ENCODE measurements around the gene PKN2. TPM values are rescaled to one million over a fixed set of nuclear protein-coding genes. Genes with fewer than 3 reads are reported as not detected.

The PKN2 gene
- total RNA-seq, 2 experiments from 2014 or later = 15.5 to 15.7 TPM

DNA sequence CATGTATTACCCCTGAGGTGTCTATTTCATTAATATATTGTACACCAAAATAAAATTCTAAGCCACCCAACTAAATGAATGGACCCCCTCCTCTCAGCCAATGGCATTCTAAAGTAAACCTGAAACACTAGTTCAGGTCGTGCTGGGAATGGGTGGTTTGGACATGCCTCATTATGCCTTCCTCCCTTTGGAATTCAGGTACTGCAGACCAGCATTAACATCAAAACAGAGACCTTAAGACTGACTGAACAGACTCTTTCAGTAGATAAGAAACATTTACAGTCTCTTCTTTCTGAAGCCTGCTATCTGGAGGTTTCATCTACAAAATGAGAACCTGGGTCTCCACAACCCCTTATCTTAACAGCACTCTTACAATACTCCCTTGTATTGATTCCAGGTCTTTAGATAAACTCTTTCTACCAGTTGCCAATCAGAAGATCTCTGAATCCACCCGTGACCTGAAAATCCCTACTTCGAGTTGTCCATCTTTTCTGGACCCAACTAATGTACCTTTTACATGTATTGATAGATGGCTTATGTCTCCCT lies 93.6 kb downstream of the PKN2 start:
- Mint-ChIP-seq H3K27me3 (no peaks in the 10 kb centered on the region), H3K4me1 (peaks cover 20% of the 10 kb centered on the region), H3K36me3 (peaks cover 37% of the 10 kb centered on the region), H3K9me3 (peaks cover 2% of the 10 kb centered on the region), H3K4me3 (no peak overlapping the region), H3K27ac (no peak overlapping the region)
- DNase-seq = no peak

DNA sequence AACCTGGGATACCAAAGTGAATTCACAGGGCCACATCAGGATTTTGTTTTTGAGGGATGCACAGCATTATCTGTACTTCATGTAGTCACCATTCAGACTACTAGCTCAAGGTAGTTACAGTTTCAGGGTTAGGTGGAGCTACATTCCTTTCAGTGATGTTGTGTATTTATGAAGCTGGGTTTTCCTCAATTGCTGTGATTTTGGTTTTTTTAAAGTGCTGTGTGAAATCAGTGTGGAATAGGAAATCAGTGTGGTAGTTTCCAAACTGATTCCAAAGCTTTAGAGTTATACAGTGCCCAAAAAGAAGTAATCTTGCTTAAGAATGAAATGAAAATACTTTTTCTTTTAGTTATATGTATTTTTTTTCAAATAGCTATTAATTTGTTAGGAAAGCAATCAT lies 95.8 kb downstream of the PKN2 start:
- H3K27me3 Mint-ChIP-seq = no peaks in the 10 kb centered on the region
- no peak for DNase-seq
- no peak overlapping the region for H3K4me3 Mint-ChIP-seq
- peaks cover 3% of the 10 kb centered on the region for H3K4me1 Mint-ChIP-seq
- peaks cover 2% of the 10 kb centered on the region for H3K9me3 Mint-ChIP-seq
- peaks cover 25% of the 10 kb centered on the region for H3K36me3 Mint-ChIP-seq
- H3K27ac Mint-ChIP-seq = no peak overlapping the region

DNA sequence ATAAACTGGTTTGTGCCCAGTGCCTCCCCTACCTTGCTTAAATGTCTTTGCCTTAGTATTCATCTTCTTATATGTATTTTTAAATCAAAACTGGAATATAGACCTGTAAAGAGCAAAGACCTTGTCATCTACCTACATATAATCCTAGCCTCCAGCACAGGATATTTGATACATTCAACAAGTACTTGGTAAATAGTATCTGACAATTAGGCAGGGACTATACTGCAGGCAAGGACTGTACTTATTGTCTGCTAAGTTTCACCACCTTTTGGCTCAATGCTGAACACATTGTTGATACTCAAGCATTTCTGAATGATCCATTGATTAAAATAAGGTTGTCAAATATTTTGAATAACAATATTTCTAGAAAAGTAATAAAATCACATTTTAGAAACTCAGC lies 96.4 kb downstream of the PKN2 start:
- no peak for DNase-seq
- no peak overlapping the region for H3K4me3 Mint-ChIP-seq
- H3K4me1 Mint-ChIP-seq = peaks cover 3% of the 10 kb centered on the region
- no peak overlapping the region for H3K27ac Mint-ChIP-seq
- peaks cover 2% of the 10 kb centered on the region for H3K9me3 Mint-ChIP-seq
- H3K27me3 Mint-ChIP-seq = no peaks in the 10 kb centered on the region
- H3K36me3 Mint-ChIP-seq = peaks cover 23% of the 10 kb centered on the region

DNA sequence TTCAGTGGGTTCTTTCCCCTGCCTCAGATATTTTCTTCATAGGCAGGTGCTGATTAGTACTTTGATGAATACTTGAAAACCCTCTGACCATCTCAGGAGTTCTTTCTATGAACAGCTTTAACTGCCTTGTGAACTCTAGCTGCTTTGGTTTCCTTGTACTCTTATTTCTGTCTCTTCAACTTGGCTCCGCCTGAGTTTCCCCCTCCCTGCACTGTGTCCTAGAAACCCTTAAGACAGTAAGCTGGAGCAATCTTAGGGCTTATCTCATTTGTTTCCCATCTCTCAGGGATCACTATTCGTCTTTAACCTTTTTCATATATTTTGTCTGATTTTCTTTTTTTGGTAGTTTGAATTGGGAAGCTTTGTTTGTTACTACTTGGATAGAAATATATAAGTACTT lies 99.1 kb downstream of the PKN2 start:
- peaks cover 11% of the 10 kb centered on the region for H3K36me3 Mint-ChIP-seq
- H3K27me3 Mint-ChIP-seq = no peaks in the 10 kb centered on the region
- H3K27ac Mint-ChIP-seq = no peak overlapping the region
- no peak overlapping the region for H3K4me3 Mint-ChIP-seq
- H3K9me3 Mint-ChIP-seq = no peaks in the 10 kb centered on the region
- DNase-seq = no peak
- peaks cover 3% of the 10 kb centered on the region for H3K4me1 Mint-ChIP-seq

DNA sequence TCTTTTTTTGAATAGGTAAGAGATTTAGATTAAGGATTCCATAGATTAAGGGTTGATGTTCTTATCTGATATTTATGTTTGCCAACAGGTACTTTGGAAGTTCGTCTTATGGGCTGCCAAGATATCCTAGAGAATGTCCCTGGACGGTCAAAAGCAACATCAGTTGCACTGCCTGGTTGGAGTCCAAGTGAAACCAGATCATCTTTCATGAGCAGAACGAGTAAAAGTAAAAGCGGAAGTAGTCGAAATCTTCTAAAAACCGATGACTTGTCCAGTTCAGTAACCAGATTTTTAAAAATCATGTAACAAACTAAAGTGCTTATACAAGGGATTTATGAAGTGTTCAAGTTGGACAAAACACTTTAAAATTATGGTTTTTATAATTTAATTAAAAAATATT lies 100.5 kb downstream of the PKN2 start:
- no peak overlapping the region for H3K4me3 Mint-ChIP-seq
- no peaks in the 10 kb centered on the region for H3K4me1 Mint-ChIP-seq
- no peak for DNase-seq
- H3K27ac Mint-ChIP-seq = no peak overlapping the region
- H3K9me3 Mint-ChIP-seq = no peaks in the 10 kb centered on the region
- no peaks in the 10 kb centered on the region for H3K27me3 Mint-ChIP-seq
- peaks cover 11% of the 10 kb centered on the region for H3K36me3 Mint-ChIP-seq

DNA sequence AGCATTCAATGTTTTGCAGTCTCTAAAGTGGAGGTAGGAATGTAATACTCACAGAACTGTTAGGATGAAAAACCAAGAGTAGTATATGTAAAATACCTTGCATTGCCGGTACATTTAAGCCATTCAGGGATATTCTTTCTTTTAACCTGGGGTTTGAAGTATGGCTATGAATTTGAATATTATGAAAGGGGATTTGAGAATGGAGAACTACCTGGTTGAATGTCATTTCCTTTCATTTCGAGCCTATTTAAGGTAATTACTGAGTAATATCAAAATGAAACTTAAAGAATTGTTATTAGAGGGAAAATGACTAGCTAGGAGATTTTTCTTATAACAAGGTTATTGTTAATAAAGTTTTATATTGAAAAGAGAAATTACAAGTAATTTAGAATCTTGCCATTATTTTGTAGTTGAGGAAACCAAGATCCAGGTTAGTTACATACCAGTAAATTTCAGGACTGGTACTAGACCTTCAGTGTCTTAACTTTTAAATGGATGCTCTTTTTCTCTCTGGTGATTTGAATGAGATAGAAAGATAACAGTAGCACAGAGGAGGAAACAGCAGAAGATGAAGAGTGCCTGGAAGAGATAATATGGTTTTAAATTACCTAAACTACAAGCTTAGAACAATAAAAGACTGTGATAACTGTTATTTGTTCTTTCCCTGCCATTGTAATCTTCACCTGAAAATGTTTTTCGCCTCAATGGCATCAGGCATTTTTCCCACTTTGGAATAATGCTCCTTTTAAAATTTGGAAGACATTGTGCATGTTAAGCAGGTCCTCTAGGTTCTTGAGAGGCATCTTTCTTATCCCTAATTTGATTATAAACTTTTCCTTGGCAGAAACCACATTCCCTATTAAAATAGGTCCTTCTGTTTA lies 103.2 kb downstream of the PKN2 start:
- DNase-seq = no peak
- Mint-ChIP-seq H3K27me3 (no peaks in the 10 kb centered on the region), H3K9me3 (no peaks in the 10 kb centered on the region), H3K36me3 (peaks cover 13% of the 10 kb centered on the region), H3K4me3 (no peak overlapping the region), H3K27ac (no peak overlapping the region), H3K4me1 (peaks cover 8% of the 10 kb centered on the region)

DNA sequence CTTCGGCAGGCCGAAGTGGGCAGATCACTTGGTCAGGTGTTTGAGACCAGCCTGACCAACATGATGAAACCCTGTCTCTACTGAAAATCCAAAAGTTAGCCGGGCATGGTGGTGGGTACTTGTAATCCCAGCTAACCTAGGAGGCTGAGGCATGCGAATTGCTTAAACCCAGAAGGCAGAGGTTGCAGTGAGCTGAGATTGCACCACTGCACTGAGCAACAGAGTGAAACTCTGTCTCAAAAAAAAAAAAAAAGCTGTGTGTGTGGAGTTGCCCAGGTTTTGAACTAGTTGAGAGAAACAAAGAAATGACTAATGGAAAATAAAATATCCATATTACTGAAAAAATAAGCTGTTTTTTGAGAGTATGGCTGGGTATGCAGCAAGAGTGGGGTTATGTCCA lies 107.1 kb downstream of the PKN2 start:
- Mint-ChIP-seq H3K4me3 (no peak overlapping the region), H3K36me3 (peaks cover 6% of the 10 kb centered on the region), H3K27ac (peak overlapping the region; percentile 46), H3K4me1 (peaks cover 14% of the 10 kb centered on the region), H3K9me3 (no peaks in the 10 kb centered on the region), H3K27me3 (no peaks in the 10 kb centered on the region)
- DNase-seq = no peak

DNA sequence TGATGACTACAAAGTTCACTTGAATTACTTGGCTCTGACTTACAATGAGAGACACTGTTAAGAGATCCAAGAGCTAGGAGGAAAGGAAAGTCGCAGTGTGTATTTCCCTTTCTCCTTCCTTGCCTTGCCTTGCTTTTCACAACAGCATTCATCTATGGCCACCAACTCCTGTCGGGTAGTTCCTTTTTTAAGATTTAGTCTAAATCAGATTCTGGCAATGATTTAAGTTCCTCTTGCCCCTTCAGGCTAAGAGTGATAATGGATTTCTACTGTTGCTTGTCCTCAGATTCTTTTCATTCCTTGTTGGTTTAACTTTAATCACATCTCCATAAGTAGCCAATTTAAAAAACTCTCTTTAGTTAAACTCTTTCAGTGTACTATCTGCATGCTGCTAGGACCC lies 115.4 kb downstream of the PKN2 start:
- no peak for DNase-seq
- Mint-ChIP-seq H3K27me3 (no peaks in the 10 kb centered on the region), H3K9me3 (peaks cover 5% of the 10 kb centered on the region), H3K36me3 (peaks cover 37% of the 10 kb centered on the region), H3K27ac (no peak overlapping the region), H3K4me1 (peaks cover 12% of the 10 kb centered on the region), H3K4me3 (no peak overlapping the region)

DNA sequence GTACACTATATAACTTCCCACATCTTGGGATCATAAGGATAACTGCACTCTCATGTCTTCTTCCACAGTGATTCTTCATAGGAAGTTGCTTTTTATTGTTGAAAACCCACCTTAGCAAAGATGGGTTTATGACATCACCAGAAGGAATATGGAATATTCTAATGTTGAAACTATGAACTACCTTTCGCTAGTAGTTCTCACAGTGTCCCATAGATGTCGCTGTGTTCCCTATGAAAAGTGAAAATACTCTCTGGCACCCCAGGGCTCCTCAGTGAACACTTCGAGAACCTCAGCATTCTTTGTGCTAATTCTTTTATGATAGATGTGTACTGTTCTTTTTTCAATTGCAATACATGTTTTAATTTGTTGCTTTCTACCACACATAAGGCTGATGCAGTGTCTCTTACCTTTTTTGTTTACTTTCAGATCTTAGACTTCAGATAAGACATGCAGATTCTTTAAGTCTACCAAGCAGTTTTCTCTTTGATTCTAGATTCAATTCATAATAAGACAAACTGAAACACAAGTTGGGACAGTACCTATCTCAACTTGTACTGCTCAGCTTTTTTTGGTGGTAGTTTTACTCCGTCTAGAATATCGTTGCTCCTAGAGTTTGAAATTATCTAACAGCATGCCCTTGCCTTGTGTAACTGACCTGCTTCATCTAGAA lies 116.4 kb downstream of the PKN2 start:
- no peak overlapping the region for H3K27ac Mint-ChIP-seq
- peaks cover 37% of the 10 kb centered on the region for H3K36me3 Mint-ChIP-seq
- peaks cover 5% of the 10 kb centered on the region for H3K9me3 Mint-ChIP-seq
- peak; percentile 9 for DNase-seq
- no peaks in the 10 kb centered on the region for H3K27me3 Mint-ChIP-seq
- no peak overlapping the region for H3K4me3 Mint-ChIP-seq
- peaks cover 6% of the 10 kb centered on the region for H3K4me1 Mint-ChIP-seq

DNA sequence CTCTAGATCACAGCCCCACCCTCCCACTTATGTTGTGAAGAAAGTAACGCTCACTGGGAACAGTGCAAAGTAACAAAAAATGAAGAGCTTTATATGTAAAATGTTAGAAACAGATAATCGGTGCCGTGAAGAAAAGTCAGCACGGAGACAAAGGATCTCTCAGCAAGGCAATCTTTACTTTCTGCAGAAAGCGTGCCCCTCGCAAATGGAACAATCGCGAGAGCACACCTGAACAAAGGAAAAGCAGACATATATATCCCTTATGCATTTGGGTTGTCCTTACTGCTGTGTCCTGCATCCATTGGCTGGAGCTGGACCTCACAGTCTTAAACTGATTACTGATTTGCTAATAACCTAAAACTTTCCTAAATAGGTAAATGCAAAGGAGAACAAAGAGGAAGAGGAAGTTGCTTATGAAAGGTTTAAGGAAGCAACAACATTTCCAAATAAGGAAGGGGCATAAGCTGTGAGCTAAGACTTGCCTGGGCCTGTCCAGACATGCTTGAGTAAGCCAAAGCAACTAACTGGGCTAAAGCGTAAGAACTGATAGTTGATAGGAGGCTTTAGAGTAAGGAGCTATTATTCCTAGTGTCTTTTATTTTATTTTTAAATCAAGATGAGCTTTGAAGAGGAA lies 117.6 kb downstream of the PKN2 start:
- peaks cover 37% of the 10 kb centered on the region for H3K36me3 Mint-ChIP-seq
- H3K27me3 Mint-ChIP-seq = no peaks in the 10 kb centered on the region
- no peak overlapping the region for H3K27ac Mint-ChIP-seq
- DNase-seq = no peak
- no peak overlapping the region for H3K4me3 Mint-ChIP-seq
- peaks cover 5% of the 10 kb centered on the region for H3K9me3 Mint-ChIP-seq
- H3K4me1 Mint-ChIP-seq = peaks cover 6% of the 10 kb centered on the region

DNA sequence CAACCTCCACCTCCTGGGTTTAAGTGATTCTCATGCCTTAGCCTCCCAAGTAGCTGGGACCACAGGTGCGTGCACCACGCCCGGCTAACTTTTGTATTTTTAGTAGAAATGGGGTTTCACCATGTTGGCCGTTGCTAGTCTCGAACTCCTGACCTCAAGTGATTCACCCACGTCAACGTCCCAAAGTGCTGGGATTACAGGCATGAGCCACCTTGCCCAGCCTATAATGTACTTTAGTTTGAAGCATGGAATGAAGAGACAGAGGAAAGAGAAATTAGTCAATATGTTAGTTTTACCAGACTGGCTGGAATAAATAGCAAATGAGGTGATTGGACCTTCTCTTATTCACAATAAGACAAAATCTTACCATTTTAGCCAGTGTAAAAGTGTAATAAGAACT lies 118.3 kb downstream of the PKN2 start:
- DNase-seq = no peak
- Mint-ChIP-seq H3K4me1 (peaks cover 6% of the 10 kb centered on the region), H3K36me3 (peaks cover 36% of the 10 kb centered on the region), H3K27me3 (no peaks in the 10 kb centered on the region), H3K9me3 (peaks cover 5% of the 10 kb centered on the region), H3K4me3 (no peak overlapping the region), H3K27ac (no peak overlapping the region)

DNA sequence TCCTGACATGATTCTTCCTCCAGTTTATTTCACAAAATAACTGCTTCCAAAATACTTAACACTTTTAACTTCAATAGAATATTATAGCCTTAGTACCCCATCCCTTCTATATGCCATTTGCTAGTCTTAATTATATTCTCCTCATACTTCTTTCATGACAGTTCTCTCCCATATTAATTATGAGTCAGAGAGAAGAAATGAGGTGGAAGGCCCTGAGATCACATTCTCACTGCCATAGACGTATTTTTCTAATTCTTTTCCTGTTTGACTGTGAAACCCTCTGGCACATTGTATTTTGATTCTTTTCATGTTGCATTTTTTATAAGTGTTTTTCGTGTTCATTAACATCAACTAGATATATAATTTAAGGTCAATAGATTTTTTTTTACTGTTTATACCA lies 118.9 kb downstream of the PKN2 start:
- Mint-ChIP-seq H3K27ac (no peak overlapping the region), H3K27me3 (no peaks in the 10 kb centered on the region), H3K36me3 (peaks cover 34% of the 10 kb centered on the region), H3K9me3 (peaks cover 5% of the 10 kb centered on the region), H3K4me3 (no peak overlapping the region), H3K4me1 (peaks cover 6% of the 10 kb centered on the region)
- DNase-seq = no peak

DNA sequence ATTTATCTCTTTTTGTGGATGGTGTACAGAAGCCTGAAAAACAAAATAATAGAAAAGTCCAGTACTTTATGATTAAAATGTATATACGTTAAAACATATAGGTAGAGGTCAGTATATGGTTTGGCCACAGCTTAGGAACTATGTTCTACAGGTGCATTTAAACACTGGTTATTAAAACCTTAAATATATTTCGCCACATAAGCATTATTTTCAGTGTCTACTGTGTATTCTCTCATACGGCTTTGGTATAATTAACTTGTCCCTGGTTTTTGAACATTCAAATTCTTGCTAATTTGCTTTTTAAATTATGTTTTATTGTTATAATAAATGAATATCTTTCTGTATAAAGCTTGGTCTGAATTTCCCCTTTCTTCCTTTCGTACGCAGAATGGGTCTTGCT lies 119.4 kb downstream of the PKN2 start:
- no peaks in the 10 kb centered on the region for H3K27me3 Mint-ChIP-seq
- no peak overlapping the region for H3K4me3 Mint-ChIP-seq
- DNase-seq = no peak

DNA sequence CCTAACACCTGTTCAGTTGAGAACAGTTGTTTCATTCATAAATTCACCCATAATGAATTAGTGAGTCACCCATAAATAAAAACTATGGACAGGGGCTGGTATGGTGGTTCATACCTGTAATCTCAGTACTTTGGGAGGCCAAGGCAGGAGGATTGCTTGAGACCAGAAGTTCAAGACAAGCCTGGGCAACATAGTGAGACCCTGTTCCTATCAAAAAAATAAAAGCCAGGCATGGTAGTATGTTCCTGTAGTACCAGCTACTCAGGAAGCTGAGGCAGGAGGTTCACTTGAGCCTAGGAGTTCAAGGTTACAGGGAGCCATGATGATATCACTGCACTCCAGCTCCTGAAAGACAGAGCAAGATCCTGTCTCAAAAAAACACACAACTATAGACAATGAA lies 128.3 kb downstream of the PKN2 start:
- Mint-ChIP-seq H3K9me3 (no peaks in the 10 kb centered on the region), H3K27me3 (no peaks in the 10 kb centered on the region), H3K4me3 (no peak overlapping the region), H3K4me1 (peaks cover 4% of the 10 kb centered on the region), H3K27ac (no peak overlapping the region), H3K36me3 (peaks cover 20% of the 10 kb centered on the region)
- DNase-seq = no peak

More for the DNA sequence above, 119.4 kb downstream of the PKN2 start:
- H3K27ac Mint-ChIP-seq = no peak overlapping the region
- peaks cover 5% of the 10 kb centered on the region for H3K9me3 Mint-ChIP-seq
- H3K36me3 Mint-ChIP-seq = peaks cover 33% of the 10 kb centered on the region
- peaks cover 6% of the 10 kb centered on the region for H3K4me1 Mint-ChIP-seq

DNA sequence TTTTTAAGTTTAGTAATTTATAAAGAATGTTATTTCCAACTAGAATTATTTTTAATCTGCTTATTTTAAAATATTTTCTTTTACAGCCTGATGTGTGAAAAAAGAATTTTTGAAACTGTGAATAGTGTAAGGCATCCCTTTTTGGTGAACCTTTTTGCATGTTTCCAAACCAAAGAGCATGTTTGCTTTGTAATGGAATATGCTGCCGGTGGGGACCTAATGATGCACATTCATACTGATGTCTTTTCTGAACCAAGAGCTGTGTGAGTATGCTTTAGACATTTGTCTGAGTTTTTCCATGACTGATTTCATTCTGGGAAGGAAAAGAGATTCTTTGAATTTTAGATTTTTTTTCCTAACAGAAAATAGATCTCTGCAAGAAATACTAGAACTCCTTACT lies 129.4 kb downstream of the PKN2 start:
- H3K27ac Mint-ChIP-seq = no peak overlapping the region
- peaks cover 4% of the 10 kb centered on the region for H3K4me1 Mint-ChIP-seq
- no peak for DNase-seq
- no peaks in the 10 kb centered on the region for H3K27me3 Mint-ChIP-seq
- H3K4me3 Mint-ChIP-seq = no peak overlapping the region
- no peaks in the 10 kb centered on the region for H3K9me3 Mint-ChIP-seq
- H3K36me3 Mint-ChIP-seq = peaks cover 26% of the 10 kb centered on the region

Measured in activated naive CD8-positive, alpha-beta T cell treated with anti-CD3 and anti-CD28 coated beads for 36 hours (primary cell).